GM19238 (cell line): ENCODE measurements around the gene AK1.
"Not testable (repeated sequence)": the region's sequence is repeated elsewhere in the genome, so short reads cannot be mapped to it uniquely, and the experiment has no call there.

Source experiments
- DNase-seq: peaks from one replicate; pipeline ENCODE4 v3.0.0; 2011; ENCODE audit warnings: low spot score; ENCODE audit not compliant: insufficient read length

AK1 gene

GRCh38 chr9:127848756-127849504 lies 28.5 kb downstream of the AK1 start:
- no peak for DNase-seq

GRCh38 chr9:127847833-127848755 lies 29.4 kb downstream of the AK1 start:
- DNase-seq = no peak

DNA sequence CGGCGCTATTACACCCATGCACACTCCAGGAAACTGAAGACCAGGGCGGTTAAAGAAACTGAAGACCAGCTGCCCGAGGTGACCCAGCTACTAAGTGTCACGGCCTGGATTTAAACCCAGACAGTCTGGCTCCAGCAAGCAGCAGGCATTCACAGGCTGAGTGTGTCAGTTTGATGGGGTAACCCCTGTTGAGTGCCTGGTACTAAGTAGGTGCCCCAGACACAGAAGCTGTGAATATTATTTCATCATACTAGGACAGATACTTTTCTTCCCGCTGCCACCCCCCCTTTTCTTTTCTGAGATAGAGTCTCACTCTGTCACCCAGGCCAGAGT lies 30.3 kb downstream of the AK1 start:
- DNase-seq = no peak

DNA sequence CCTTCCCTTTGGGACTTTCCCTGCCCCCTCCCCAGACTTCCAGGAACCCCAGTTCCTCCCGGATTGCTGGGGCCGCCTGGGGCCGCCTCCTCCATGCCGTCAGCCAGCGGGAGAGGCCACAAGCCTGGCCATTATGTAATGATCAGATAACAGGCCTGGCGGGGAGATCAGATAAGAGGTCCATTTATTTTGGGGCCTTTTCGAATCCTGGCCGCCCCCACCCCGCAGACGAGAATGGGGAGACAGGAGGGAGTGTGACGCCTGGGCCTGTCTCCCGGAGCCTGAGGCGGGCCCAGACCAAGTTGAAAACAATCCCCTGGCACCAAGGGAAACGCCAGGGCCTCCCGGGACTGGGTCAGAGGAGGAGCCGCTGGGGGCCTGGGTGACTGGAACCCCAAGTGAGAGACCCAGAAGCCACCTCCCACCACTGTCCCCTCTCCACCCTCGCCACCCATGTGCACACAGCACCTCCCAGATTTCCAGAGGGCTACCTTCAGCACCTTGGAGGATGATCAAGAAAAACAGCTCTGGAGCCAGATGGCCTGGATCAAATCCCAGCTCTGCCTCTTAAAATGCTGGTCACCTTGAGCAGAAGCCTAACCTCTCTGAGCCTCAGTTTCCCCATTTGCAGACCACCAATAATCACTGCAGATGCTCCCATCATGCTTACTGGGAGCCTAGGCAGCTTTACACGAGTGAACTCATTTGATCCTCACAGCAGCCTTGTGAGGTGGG lies 30.9 kb downstream of the AK1 start:
- no peak for DNase-seq

GRCh38 chr9:127845619-127846018 lies 31.9 kb downstream of the AK1 start:
- not testable (repeated sequence) for DNase-seq

DNA sequence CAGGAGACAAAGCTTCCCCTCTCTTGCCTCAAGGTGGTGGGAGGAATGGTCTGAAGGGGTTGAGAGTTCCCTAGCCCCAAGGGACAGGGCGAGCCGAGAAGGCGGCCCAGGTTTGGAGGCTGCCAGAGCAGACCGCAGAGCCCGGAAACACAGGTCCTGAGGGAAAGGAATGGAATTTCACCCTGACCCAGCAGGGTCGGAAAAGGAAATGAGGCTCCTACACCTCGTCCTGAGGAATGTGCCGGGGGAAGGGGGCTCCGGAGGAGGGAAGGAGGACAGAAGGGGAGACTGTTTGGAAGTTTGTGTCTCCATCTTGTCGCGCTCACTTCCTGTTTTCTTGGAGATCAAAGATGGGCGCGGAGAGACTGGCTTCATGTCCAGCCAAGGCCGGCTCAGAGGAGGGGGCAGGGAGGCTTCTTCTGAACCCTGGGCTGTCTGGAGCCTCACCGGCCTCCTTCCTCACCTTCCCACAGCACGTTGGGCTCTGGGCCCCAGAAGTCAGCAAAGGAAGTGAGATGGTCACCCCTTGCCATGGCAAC lies 32.6 kb downstream of the AK1 start:
- no peak for DNase-seq

- no peak for DNase-seq
Observed at GRCh38 chr9:127841087-127841835, 36.2 kb downstream of the AK1 start.

DNA sequence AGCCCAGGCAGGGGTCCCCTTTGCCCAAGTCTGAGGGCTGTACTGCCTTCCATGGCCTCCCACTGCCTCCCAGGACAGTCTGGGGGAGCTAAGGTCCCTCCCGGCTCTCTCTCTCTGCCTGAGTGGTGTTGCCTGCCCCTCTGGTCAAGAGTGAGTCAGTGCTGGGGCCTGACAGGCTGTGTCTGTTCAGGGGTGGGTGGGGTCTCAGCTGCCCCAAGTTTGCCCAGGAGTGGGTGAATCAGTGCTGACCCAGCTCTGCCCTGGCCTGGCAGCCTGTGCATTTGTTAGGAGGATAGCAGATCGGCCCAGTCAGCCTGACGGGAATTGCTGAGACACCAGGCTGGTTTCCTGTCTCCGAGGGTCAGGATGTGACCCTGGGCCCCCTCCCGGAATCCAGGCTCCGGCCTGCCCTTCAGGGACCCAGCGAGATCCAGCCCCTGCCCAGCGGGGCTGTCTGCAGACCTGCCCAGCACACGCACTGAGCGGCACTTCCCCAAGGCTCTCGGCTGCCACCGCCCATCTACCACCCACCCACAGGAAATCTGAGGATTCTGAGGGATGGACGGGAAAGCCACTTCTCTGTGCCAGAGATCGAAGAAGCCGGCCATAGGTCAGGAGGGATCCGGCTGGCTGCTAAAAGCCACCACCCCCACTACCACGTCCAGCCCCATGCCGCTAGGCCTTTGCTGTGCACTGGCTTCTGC lies 38.9 kb downstream of the AK1 start:
- no peak for DNase-seq

DNA sequence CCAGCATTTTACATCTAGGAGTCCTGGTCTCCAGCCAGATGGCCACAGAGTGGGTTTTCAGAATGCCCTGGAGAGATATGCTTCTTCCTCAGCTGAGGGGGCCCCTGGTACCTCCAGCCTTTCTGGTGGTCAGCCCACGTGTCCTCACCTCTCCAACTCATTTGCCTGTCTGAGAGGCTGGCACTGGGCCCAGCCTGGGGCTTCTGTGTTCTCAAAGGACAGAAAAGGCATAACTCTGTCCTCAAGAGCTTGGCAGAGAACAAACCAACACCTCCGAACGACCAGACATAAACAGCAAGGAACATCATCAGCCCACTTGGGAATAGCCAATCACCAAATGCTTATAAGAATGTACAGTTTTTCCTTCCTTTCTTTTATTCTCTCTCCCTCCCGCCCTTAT lies 40.1 kb downstream of the AK1 start:
- DNase-seq = no peak

- DNase-seq = not testable (repeated sequence)
Observed at GRCh38 chr9:127836561-127836960, 40.9 kb downstream of the AK1 start.

DNA sequence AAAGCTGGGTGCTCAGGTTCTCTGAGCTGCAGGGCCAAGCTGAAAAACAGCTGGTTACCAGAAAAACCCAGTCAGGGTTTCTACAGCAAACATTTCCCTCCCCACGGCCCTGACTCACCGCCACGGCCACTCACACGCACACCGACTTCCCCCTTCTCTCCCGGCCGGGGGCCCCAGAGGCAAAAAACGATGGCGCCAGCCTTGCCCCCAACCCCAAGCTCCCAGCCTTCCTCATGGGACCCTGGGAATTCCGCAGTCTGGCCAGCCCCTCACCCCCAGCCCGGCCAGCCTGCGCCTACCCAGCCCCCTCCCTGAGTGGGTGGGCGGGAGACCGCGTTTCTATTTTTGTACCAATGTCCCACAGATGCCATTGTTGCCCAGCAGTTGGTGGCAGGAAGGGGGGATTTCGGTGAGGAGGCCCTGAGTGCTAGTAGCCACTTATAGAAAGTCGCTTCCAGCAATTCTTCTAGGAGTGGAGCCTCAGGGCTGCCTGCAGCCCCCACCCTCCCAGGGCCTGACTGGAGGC lies 41.4 kb downstream of the AK1 start:
- DNase-seq = no peak

- no peak for DNase-seq
Observed at GRCh38 chr9:127833555-127833954, 43.9 kb downstream of the AK1 start.

- DNase-seq = no peak
Observed at GRCh38 chr9:127832248-127832647, 45.2 kb downstream of the AK1 start.

DNA sequence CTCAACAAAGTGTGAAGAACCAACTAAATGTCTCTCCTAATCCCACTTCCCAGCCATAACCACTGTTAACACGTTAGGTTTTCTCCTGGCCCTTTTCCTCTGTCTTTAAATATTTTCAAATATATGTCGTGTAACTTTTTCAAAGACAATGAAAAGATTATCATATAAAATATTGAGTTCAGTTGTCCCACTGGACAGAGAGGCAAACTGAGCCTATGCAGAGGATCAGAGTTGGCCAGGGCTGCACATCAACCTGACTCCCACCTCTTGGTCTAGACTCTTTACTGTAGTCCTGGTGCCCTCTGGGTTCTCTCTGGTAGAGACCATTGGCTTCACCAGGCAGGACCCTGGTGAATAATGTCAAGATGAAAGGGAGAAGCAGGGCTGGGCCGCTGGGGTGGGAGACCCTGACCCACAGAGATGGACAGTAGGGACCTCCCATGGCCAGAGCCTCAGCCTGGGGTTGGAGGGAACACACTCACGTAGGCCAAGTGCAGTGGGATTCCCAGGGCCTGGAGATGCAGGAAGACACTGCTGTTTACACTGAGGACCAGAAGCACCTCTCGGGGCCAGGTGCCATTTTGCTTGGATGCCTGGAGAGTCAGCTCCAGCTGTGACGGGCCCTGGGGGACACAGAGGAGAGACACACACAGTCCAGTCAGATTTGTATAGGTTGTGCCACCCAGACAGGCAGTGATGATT lies 48.1 kb downstream of the AK1 start:
- DNase-seq = no peak

DNA sequence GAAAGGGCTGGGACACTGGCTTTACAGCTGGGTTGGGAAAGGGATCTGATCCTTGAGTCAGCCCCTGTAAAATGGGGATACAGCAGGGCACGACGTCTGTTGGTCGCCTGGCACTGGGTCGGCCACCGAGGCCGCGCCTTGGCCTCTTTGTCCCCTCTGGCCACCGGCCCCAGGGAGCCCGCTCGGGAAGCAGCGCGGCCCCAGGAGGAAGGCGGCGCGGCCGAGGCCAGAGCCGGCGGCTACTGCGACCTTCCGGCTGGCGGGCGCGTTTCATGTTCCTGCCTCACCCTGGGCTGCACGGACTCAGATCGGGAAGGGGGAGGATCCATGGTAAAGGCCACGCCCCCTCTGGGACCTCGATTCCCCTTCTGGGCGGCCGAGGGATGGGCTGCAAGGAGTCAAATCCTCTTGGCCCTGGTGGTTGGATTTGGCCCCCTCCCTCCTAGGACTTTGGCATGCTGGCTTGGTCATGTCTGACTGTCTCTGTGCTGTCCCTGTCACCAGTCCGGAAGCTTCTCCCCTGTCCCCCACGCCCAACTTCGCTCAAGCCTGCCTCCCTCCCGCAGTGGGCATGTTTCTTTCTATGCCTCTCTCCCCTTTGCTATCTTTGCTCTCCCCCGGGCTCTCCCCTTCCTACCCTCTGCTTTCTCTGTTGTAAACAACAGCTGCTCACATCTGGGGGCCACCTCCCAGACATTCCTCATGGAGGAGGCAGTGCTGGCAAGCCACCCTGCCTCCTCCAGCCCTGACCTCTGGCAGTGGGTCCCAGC lies 49.0 kb downstream of the AK1 start:
- no peak for DNase-seq

DNA sequence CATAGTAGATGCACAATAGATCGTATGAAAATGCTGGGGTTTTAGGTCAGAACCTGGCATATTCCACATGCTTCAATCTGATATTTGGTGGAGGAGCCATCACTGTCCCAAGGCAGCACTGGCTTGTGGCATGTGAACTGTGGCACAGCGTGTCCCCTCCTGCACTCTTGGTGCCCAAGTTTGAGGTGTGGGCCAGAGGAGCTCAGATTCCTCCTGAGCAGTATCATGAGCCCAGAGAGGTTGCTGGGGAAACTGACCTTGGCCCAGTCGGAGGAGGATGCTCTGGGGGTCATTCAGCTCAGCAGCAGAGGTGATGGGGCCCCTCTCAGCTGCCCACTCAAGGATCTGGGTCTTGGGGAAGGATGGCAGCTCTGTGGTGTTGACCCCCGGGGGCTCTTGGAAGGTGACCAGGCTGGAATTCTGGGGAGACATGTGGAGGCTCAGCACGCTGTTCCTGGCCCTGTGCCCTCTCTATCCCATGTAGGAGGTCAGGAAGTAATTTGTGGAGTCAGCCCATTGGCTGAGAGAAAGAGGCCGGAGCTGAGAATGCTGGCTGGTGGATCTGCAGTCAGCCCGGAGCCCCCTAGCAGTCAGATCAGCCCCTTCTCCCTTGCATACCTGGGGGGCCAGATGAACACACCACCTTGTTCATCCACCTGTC lies 51.1 kb downstream of the AK1 start:
- no peak for DNase-seq

- DNase-seq = no peak
Observed at GRCh38 chr9:127825319-127826051, 52.0 kb downstream of the AK1 start.

GRCh38 chr9:127822108-127822507 lies 55.4 kb downstream of the AK1 start:
- DNase-seq = no peak
